ENCODE results near the gene VPS8.

Gene VPS8

GRCh38 chr3:184927796-184928315 lies 115.9 kb downstream of the VPS8 start:
- peaks cover 0 to 53% of the 10 kb centered on the region in 2 experiments; a peak in 1 of 3 replicates for H3K36me3 ChIP-seq (ENCODE audit: control insufficient read depth in 2 of 2, insufficient read depth in 1 of 2, low read length in 2 of 2)
- CTCF ChIA-PET = interaction anchor here (1.5 kb wide), 1 partner anchor 9 kb away, joined by 3 read pairs; no protein-coding TSS in a partner anchor
- POLR2A ChIA-PET = no interaction called here
- no peaks in the 10 kb centered on the region for H3K9me3 ChIP-seq (ENCODE audit: control insufficient read depth, insufficient read depth, low read depth, low read length)
- no peak overlapping the region for H3K27ac ChIP-seq (ENCODE audit: extremely low read depth, low read depth, low read length)
- no peak overlapping the region for H3K4me3 ChIP-seq (ENCODE audit: low read depth, low read length)
- TF ChIP-seq ZNF169 (tag by site-specific recombination; IDR thresholded peaks at IDR 0.05) (no peak), PRDM1 (tag by site-specific recombination; IDR thresholded peaks at IDR 0.05) (no peak), SP2 (tag by site-specific recombination; IDR thresholded peaks at IDR 0.05) (no peak), RBAK (tag by site-specific recombination; IDR thresholded peaks at IDR 0.05) (no peak), TRIM28 (IDR thresholded peaks at IDR 0.05; ENCODE audit: borderline replicate concordance, low read length) (no peak), ZNF394 (tag by site-specific recombination; IDR thresholded peaks at IDR 0.05; ENCODE audit: borderline replicate concordance) (no peak), ZNF175 (tag by site-specific recombination; IDR thresholded peaks at IDR 0.05) (no peak), ZNF26 (tag by site-specific recombination; IDR thresholded peaks at IDR 0.05) (no peak), ZNF239 (tag by site-specific recombination; IDR thresholded peaks at IDR 0.05) (no peak)
- no peaks in the 10 kb centered on the region for H3K4me1 ChIP-seq (ENCODE audit: control insufficient read depth, insufficient read depth, low read length)

DNA sequence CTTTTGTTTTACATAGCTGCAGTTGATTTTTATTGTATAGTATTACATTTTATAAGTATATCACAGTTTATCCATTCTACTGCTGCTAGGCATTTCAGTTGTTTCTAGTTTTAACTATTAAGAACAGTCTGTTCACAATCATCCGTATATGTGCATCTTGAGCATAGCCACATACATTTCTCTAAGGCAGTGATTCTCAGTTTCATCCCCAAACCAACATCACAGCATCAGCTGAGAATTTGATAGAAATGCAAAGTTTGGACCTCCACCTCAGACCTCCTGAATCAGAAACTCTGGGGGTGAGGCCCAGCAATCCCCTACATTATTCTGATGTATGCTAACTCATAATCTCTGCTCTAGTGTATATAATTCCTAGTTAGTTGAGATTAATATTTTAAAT lies 120.8 kb downstream of the VPS8 start:
- CTCF ChIA-PET = interaction anchor here (0.7 kb wide), 1 partner anchor 1535 kb away, joined by 3 read pairs; no protein-coding TSS in a partner anchor
- Histone ChIP-seq H3K36me3 (ENCODE audit: control insufficient read depth in 2 of 2, insufficient read depth in 1 of 2, low read length in 2 of 2) (peaks cover 0 to 30% of the 10 kb centered on the region in 2 experiments; a peak in 1 of 3 replicates), H3K9me3 (ENCODE audit: control insufficient read depth, insufficient read depth, low read depth, low read length) (no peaks in the 10 kb centered on the region)

More for the DNA sequence above, 120.8 kb downstream of the VPS8 start:
- POLR2A ChIA-PET = no interaction called here
- Histone ChIP-seq H3K4me1 (ENCODE audit: control insufficient read depth, insufficient read depth, low read length) (no peaks in the 10 kb centered on the region), H3K27ac (ENCODE audit: extremely low read depth, low read depth, low read length) (no peak overlapping the region), H3K4me3 (ENCODE audit: low read depth, low read length) (no peak overlapping the region)
- TF ChIP-seq ZNF266 (tag by site-specific recombination; IDR thresholded peaks at IDR 0.05; ENCODE audit: low read depth) (no peak), ZBTB7A (tag by site-specific recombination; IDR thresholded peaks at IDR 0.05; ENCODE audit: low read depth) (no peak), ZNF521 (tag by site-specific recombination; IDR thresholded peaks at IDR 0.05) (no peak), BCL6B (tag by site-specific recombination; IDR thresholded peaks at IDR 0.05) (no peak), ZNF529 (tag by site-specific recombination; IDR thresholded peaks at IDR 0.05; ENCODE audit: insufficient replicate concordance) (no peak), MEIS1 (CRISPR knock-in tag; IDR thresholded peaks at IDR 0.05; ENCODE audit: borderline replicate concordance) (no peak), ZNF654 (tag by site-specific recombination; IDR thresholded peaks at IDR 0.05; ENCODE audit: low read depth) (no peak), ZNF561 (tag by site-specific recombination; IDR thresholded peaks at IDR 0.05; ENCODE audit: borderline replicate concordance) (no peak), ZNF610 (tag by site-specific recombination; IDR thresholded peaks at IDR 0.05; ENCODE audit: borderline replicate concordance) (no peak), ZNF549 (tag by site-specific recombination; IDR thresholded peaks at IDR 0.05) (no peak), ZNF433 (tag by site-specific recombination; IDR thresholded peaks at IDR 0.05; ENCODE audit: low read depth) (no peak)
- TF ChIP-seq, protein P1, sequence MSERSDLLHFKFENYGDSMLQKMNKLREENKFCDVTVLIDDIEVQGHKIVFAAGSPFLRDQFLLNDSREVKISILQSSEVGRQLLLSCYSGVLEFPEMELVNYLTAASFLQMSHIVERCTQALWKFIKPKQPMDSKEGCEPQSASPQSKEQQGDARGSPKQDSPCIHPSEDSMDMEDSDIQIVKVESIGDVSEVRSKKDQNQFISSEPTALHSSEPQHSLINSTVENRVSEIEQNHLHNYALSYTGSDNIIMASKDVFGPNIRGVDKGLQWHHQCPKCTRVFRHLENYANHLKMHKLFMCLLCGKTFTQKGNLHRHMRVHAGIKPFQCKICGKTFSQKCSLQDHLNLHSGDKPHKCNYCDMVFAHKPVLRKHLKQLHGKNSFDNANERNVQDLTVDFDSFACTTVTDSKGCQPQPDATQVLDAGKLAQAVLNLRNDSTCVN (tag by site-specific recombination; optimal IDR thresholded peaks at IDR 0.05) = no peak
- TF ChIP-seq, protein P2, sequence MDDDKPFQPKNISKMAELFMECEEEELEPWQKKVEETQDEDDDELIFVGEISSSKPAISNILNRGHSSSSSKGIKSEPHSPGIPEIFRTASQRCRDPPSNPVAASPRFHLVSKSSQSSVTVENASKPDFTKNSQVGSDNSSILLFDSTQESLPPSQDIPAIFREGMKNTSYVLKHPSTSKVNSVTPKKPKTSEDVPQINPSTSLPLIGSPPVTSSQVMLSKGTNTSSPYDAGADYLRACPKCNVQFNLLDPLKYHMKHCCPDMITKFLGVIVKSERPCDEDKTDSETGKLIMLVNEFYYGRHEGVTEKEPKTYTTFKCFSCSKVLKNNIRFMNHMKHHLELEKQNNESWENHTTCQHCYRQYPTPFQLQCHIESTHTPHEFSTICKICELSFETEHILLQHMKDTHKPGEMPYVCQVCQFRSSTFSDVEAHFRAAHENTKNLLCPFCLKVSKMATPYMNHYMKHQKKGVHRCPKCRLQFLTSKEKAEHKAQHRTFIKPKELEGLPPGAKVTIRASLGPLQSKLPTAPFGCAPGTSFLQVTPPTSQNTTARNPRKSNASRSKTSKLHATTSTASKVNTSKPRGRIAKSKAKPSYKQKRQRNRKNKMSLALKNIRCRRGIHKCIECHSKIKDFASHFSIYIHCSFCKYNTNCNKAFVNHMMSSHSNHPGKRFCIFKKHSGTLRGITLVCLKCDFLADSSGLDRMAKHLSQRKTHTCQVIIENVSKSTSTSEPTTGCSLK (tag by site-specific recombination; IDR thresholded peaks at IDR 0.05) = no peak
- TF ChIP-seq, protein P3, sequence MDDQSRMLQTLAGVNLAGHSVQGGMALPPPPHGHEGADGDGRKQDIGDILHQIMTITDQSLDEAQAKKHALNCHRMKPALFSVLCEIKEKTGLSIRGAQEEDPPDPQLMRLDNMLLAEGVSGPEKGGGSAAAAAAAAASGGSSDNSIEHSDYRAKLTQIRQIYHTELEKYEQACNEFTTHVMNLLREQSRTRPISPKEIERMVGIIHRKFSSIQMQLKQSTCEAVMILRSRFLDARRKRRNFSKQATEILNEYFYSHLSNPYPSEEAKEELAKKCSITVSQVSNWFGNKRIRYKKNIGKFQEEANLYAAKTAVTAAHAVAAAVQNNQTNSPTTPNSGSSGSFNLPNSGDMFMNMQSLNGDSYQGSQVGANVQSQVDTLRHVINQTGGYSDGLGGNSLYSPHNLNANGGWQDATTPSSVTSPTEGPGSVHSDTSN (CRISPR knock-in tag; IDR thresholded peaks at IDR 0.05) = no peak
- TF ChIP-seq, protein P4, sequence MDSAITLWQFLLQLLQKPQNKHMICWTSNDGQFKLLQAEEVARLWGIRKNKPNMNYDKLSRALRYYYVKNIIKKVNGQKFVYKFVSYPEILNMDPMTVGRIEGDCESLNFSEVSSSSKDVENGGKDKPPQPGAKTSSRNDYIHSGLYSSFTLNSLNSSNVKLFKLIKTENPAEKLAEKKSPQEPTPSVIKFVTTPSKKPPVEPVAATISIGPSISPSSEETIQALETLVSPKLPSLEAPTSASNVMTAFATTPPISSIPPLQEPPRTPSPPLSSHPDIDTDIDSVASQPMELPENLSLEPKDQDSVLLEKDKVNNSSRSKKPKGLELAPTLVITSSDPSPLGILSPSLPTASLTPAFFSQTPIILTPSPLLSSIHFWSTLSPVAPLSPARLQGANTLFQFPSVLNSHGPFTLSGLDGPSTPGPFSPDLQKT (IDR thresholded peaks at IDR 0.05; ENCODE audit: borderline replicate concordance, low read depth, low read length) = no peak
- TF ChIP-seq, protein P5, sequence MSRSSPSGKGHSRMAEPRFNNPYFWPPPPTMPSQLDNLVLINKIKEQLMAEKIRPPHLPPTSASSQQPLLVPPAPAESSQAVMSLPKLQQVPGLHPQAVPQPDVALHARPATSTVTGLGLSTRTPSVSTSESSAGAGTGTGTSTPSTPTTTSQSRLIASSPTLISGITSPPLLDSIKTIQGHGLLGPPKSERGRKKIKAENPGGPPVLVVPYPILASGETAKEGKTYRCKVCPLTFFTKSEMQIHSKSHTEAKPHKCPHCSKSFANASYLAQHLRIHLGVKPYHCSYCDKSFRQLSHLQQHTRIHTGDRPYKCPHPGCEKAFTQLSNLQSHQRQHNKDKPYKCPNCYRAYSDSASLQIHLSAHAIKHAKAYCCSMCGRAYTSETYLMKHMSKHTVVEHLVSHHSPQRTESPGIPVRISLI (tag by site-specific recombination; IDR thresholded peaks at IDR 0.05) = no peak

Data from HEK293 (cell line).